ENCODE data around the gene TP53TG5.

The TP53TG5 gene

DNA sequence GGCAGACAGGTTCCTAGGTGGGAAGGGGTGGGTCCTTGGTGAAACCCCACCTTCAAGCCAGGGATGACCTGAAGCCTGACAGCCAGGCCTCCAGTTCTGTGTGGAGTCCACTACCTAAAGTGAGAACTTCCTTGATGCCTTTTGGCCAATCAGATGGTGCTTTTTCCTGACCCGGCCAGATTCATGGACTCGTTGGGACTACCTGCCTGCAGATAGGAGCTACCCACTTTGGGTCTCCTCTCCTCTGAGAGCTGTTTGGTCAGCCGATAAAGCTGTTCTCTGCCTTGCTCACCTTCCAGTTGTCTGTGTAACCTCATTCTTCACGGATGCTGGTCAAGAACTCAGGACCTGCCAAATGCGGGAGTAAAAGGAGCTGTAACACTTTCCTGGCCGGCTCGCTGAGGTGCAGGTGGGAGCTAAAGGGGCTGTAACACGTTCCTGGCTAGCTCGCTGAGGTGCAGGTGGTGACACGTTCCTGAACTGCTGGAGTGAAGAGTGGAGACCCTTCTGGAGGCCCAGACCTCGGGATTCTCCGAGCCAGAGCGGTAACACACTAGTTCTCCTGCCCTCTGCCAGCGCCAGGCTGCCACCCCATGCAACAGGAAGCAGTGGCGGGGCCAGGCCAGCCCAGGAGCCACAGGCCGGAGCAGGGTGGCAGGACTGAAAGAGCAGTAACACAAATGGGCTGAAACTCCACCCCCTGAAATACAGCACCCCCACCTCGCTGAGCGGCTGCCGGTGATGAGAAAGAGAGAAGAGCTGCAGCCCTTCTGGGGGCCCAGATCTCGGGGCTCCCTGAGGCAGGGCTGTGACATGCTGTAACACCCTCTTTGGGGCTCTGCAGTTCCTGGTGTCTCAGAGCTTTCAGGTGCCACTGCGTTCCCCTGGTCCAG, 16.3 kb upstream of the TP53TG5 start:
- intact Hi-C loops (cut with micrococcal nuclease): no loop called here

GRCh38 chr20:45392733-45393132, 14.6 kb upstream of the TP53TG5 start:
- Mint-ChIP-seq H3K36me3 (ENCODE audit: low read depth) (peaks cover 7% of the 10 kb centered on the region), H3K27me3 (peaks cover 4% of the 10 kb centered on the region), H3K4me1 (ENCODE audit: low read depth) (peaks cover 5% of the 10 kb centered on the region)

More for the DNA sequence above, 16.3 kb upstream of the TP53TG5 start:
- Mint-ChIP-seq H3K4me1 (ENCODE audit: low read depth) (peaks cover 5% of the 10 kb centered on the region), H3K36me3 (ENCODE audit: low read depth) (peaks cover 10% of the 10 kb centered on the region), H3K4me3 (no peak overlapping the region), H3K27ac (no peak overlapping the region), H3K9me3 (peaks cover 8% of the 10 kb centered on the region), H3K27me3 (peaks cover 4% of the 10 kb centered on the region)

GRCh38 chr20:45391559-45391958, 13.4 kb upstream of the TP53TG5 start:
- peaks cover 7% of the 10 kb centered on the region for H3K36me3 Mint-ChIP-seq (ENCODE audit: low read depth)
- intact Hi-C loops (cut with micrococcal nuclease): no loop called here
- H3K9me3 Mint-ChIP-seq: no peaks in the 10 kb centered on the region
- H3K27me3 Mint-ChIP-seq: peaks cover 4% of the 10 kb centered on the region
- H3K4me3 Mint-ChIP-seq: no peak overlapping the region
- no peak overlapping the region for H3K27ac Mint-ChIP-seq
- peaks cover 5% of the 10 kb centered on the region for H3K4me1 Mint-ChIP-seq (ENCODE audit: low read depth)

More at GRCh38 chr20:45392733-45393132, 14.6 kb upstream of the TP53TG5 start:
- no peaks in the 10 kb centered on the region for H3K9me3 Mint-ChIP-seq
- H3K27ac Mint-ChIP-seq: no peak overlapping the region
- no peak overlapping the region for H3K4me3 Mint-ChIP-seq
- intact Hi-C loops (cut with micrococcal nuclease): no loop called here

DNA sequence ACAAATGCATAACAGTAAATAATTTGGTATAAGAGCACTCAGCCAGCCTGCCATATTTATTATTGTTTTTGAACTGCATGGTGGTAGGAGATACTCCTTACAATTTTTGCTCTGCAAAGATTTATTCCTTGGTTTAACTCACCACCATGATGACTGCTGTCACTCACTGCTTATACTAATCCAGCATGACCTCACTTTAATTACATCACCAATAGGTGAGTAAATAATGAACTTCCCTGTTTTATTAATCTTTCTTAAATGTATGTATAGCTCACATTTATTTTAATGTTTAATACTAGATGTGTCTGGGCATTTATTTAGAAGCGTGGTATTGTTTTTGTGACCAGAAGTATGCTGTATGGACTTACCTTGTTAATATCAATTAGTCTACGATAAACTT, 12.8 kb upstream of the TP53TG5 start:
- peaks cover 5% of the 10 kb centered on the region for H3K36me3 Mint-ChIP-seq (ENCODE audit: low read depth)
- no peak overlapping the region for H3K27ac Mint-ChIP-seq
- H3K27me3 Mint-ChIP-seq: peaks cover 4% of the 10 kb centered on the region
- H3K4me3 Mint-ChIP-seq: no peak overlapping the region
- peaks cover 5% of the 10 kb centered on the region for H3K4me1 Mint-ChIP-seq (ENCODE audit: low read depth)
- intact Hi-C loops (cut with micrococcal nuclease): no loop called here
- H3K9me3 Mint-ChIP-seq: no peaks in the 10 kb centered on the region

DNA sequence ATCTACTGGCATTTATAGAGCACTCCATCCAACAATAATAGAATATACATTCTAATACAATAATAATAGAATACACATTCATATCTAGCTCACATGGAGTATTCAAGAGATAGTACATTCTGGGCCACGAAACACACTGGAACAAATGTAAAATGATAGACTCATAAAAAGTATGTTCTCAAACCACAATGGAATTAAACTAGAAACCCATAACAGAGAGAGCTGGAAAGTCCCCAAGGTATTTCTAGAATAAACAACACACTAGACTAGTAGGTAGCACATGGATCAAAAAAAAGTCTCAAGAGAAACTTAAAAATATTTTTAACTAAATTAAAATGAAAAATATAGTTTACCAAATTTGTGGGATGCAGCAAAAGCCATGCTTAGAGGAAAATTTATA, 9.1 kb upstream of the TP53TG5 start:
- no peaks in the 10 kb centered on the region for H3K36me3 Mint-ChIP-seq (ENCODE audit: low read depth)
- intact Hi-C loops (cut with micrococcal nuclease): no loop called here
- no peak overlapping the region for H3K27ac Mint-ChIP-seq
- peaks cover 5% of the 10 kb centered on the region for H3K4me1 Mint-ChIP-seq (ENCODE audit: low read depth)
- no peaks in the 10 kb centered on the region for H3K9me3 Mint-ChIP-seq
- H3K27me3 Mint-ChIP-seq: peaks cover 5% of the 10 kb centered on the region
- no peak overlapping the region for H3K4me3 Mint-ChIP-seq

- Mint-ChIP-seq H3K36me3 (ENCODE audit: low read depth) (peaks cover 13% of the 10 kb centered on the region), H3K27me3 (peaks cover 4% of the 10 kb centered on the region), H3K9me3 (no peaks in the 10 kb centered on the region), H3K4me1 (ENCODE audit: low read depth) (peaks cover 23% of the 10 kb centered on the region), H3K27ac (no peak overlapping the region), H3K4me3 (no peak overlapping the region)
- intact Hi-C loops (cut with micrococcal nuclease): no loop called here
Observed at GRCh38 chr20:45377269-45377668, 856 bp downstream of the TP53TG5 start.

GRCh38 chr20:45374966-45375365, 3.2 kb downstream of the TP53TG5 start:
- Mint-ChIP-seq H3K4me1 (ENCODE audit: low read depth) (peaks cover 24% of the 10 kb centered on the region), H3K27me3 (peaks cover 8% of the 10 kb centered on the region), H3K36me3 (ENCODE audit: low read depth) (peaks cover 24% of the 10 kb centered on the region), H3K9me3 (no peaks in the 10 kb centered on the region), H3K4me3 (no peak overlapping the region), H3K27ac (no peak overlapping the region)
- intact Hi-C loops (cut with micrococcal nuclease): loop anchor here (1.0 to 5.0 kb wide), 2 partner anchors 32 to 62 kb away; partner anchors contain the start of gene DBNDD2

DNA sequence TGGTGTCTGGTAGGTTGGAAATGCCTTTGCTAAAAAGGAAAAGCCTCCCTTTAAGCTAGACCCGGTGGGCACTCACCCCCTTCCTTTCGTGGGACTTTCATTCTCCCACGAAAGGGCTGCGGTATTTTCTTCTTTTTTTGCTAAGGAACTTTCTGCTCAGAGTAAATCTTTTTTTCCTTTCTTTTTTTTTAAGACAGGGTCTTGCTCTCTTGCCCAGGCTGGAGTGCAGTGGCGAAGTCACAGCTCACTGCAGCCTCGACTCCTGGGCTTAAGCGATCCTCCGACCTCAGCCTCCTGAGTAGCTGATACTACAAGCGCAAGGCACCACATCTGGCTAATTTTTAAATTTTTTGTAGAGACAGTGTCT, 4.0 kb downstream of the TP53TG5 start:
- H3K27ac Mint-ChIP-seq: no peak overlapping the region
- H3K4me3 Mint-ChIP-seq: no peak overlapping the region

DNA sequence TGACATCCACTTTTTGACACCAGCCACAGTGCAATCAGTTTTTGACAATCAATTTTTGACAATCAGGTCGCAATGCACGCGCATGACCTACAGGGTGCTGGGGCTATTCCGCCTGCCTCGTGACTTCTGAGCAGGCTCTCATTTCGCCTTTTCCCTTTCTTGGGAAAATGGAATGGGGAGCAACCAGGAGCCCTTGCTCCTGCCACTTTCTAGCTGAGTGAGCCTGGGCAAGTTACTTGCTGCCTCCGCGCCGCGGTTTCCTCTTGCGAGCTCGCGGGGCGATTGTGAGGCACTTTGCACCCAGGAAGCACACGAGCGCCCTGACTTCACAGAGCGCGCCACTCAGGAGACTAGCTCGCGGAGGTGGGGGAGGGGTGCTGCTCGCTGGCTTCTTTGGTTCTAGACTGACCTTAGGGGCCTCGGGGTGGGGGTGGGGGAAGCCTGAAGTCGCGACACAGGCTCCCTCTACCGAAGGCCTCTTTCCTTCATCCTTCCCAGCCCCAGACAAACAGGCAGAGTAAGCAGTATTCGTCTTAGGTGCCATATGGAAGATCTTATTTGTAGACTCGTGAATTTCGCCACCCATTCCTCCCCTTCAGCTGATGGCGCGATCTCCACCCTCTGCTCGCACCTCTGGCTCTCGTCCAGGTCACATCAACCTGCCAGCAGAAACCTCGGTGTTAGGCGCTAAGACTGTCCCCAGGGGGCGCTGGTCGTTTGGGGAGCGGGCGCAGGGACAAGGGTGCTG, 4.6 kb downstream of the TP53TG5 start:
- Mint-ChIP-seq H3K4me3 (peak overlapping the region; percentile 68), H3K27me3 (peaks cover 8% of the 10 kb centered on the region), H3K27ac (peak overlapping the region; percentile 70), H3K36me3 (ENCODE audit: low read depth) (peaks cover 28% of the 10 kb centered on the region), H3K9me3 (no peaks in the 10 kb centered on the region), H3K4me1 (ENCODE audit: low read depth) (peaks cover 31% of the 10 kb centered on the region)
- intact Hi-C loops (cut with micrococcal nuclease): loop anchor here (1.0 to 5.0 kb wide), 2 partner anchors 34 to 64 kb away; partner anchors contain the start of gene DBNDD2

More for the DNA sequence above, 4.0 kb downstream of the TP53TG5 start:
- peaks cover 25% of the 10 kb centered on the region for H3K4me1 Mint-ChIP-seq (ENCODE audit: low read depth)
- H3K27me3 Mint-ChIP-seq: peaks cover 8% of the 10 kb centered on the region
- intact Hi-C loops (cut with micrococcal nuclease): loop anchor here (1.0 to 5.0 kb wide), 2 partner anchors 33 to 63 kb away; partner anchors contain the start of gene DBNDD2
- H3K9me3 Mint-ChIP-seq: no peaks in the 10 kb centered on the region
- peaks cover 24% of the 10 kb centered on the region for H3K36me3 Mint-ChIP-seq (ENCODE audit: low read depth)

DNA sequence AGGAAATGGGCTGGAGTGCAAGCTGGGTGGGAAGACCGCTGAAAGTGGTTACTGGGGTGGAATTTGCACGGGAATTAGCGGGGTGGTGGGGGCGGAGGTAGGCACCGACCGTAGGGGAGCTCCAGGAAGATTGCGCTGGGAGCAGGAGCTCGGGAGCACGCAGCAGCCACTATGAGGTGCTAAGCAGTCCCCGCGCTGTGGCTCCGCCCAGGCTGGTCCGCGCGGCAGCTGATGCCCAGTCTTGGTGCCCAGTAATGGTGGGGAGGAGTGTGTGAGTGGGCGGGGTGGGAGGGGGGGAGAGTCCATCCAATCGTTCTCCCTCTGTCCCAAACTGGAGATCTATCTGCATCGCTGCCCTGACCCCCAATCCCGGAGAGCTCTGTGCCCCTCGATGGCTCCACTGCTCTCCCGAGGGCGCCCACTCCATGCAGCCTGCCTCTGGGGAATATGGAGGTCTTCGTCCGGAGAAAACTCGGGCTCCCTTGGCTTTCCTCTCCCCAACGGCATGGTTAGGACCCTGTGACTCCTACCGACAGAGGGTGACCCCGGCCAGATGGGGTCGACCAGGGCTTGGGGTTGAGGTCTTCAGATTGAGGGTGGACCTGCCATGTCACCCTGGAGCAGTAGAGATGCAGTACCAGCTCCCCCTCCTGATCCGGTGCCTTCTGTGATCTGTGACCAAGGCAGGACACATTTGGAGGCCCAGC, 5.3 kb downstream of the TP53TG5 start:
- peak overlapping the region; percentile 68 for H3K4me3 Mint-ChIP-seq
- peaks cover 8% of the 10 kb centered on the region for H3K27me3 Mint-ChIP-seq
- peak overlapping the region; percentile 70 for H3K27ac Mint-ChIP-seq
- peaks cover 35% of the 10 kb centered on the region for H3K36me3 Mint-ChIP-seq (ENCODE audit: low read depth)
- H3K4me1 Mint-ChIP-seq (ENCODE audit: low read depth): peaks cover 38% of the 10 kb centered on the region
- intact Hi-C loops (cut with micrococcal nuclease): loop anchor here (5.0 kb wide), 1 partner anchor 35 kb away; the partner anchor contains the start of gene DBNDD2
- no peaks in the 10 kb centered on the region for H3K9me3 Mint-ChIP-seq

GRCh38 chr20:45372241-45372640, 5.9 kb downstream of the TP53TG5 start:
- peaks cover 40% of the 10 kb centered on the region for H3K36me3 Mint-ChIP-seq (ENCODE audit: low read depth)
- intact Hi-C loops (cut with micrococcal nuclease): loop anchor here (5.0 kb wide), 1 partner anchor 35 kb away; the partner anchor contains the start of gene DBNDD2
- peak overlapping the region; percentile 3 for H3K27ac Mint-ChIP-seq
- no peaks in the 10 kb centered on the region for H3K9me3 Mint-ChIP-seq
- H3K4me3 Mint-ChIP-seq: peak overlapping the region; percentile 27
- H3K27me3 Mint-ChIP-seq: peaks cover 8% of the 10 kb centered on the region
- peaks cover 43% of the 10 kb centered on the region for H3K4me1 Mint-ChIP-seq (ENCODE audit: low read depth)

DNA sequence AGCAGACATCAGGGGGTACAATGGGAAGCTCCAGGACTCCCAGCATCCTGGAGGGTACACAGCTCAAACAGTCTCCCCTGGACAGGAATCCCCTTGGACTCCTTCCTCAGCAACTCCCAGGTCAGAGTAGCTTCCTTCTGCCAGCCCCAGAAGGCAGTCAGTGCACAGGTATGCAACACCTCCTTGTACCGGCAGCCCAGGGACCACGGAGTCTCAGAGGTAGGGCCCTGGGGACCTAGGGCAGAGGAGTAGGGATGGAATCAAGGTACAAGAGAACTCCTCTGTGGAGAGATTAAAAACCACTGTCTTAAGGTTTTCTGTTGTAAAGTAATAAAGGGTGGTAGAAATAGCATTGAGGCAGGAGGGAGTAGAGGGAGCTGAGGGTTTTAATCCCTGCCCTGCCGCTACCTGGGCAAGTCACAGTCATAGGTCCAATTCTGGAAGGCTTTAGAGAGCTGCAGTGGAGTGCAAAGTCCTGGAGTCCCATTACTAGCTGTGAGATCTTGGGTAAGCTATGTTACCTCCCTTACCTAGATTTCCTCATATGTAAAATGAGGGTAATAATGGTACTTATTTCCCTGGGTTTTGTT, 7.5 kb downstream of the TP53TG5 start:
- Mint-ChIP-seq H3K27me3 (peaks cover 8% of the 10 kb centered on the region), H3K9me3 (no peaks in the 10 kb centered on the region), H3K4me1 (ENCODE audit: low read depth) (peaks cover 56% of the 10 kb centered on the region), H3K4me3 (no peak overlapping the region), H3K36me3 (ENCODE audit: low read depth) (peaks cover 54% of the 10 kb centered on the region), H3K27ac (no peak overlapping the region)
- intact Hi-C loops (cut with micrococcal nuclease): loop anchor here (5.0 kb wide), 1 partner anchor 37 kb away; the partner anchor contains the start of gene DBNDD2
